HepG2 (cell line): ENCODE measurements around the gene RMDN2. TPM values are rescaled to one million over a fixed set of nuclear protein-coding genes. Genes with fewer than 3 reads are reported as not detected.

Experiments
- ATAC-seq: fragments of 200-7000 bp; cut with Tn5 transposase; 3 replicates; pipeline ENCODE4 v1.9.1; 2020; ENCODE audit warnings: mild to moderate bottlenecking, moderate library complexity
- BruUV-seq: library from RNA; stranded (reverse); fragments of 400-500 nt; replicated peaks from 2 replicates; lab custom pipeline; 2021; lab: Mats Ljungman, UMichigan
- CTCF ChIA-PET: fragments of 300-600 bp; formaldehyde crosslinking; extraction: SDS; loops from one replicate; lab custom pipeline; 2021; ENCODE audit warnings: low total read pairs, inconsistent platforms, low intra/inter-chr PET ratio; lab: Yijun Ruan, JAX
- POLR2A ChIA-PET: fragments of 350-600 bp; sonication (Branson Sonifier 250); formaldehyde crosslinking; loops from one replicate; lab custom pipeline; 2020; ENCODE audit warnings: antibody characterized with exemption, inconsistent platforms; lab: Yijun Ruan, JAX
- DNase-seq: peaks from one replicate; pipeline ENCODE4 v3.0.0-alpha.2; 2015; ENCODE audit warnings: low spot score
- FAIRE-seq: peaks from 3 replicates; lab custom pipeline; 2011; peaks lifted over from hg19 to GRCh38; lab: Jason Lieb, UNC
- H2AFZ ChIP-seq: one replicate; pipeline ENCODE4 v1.6.1; 2011; ENCODE audit warnings: low read length, inconsistent platforms
- H3K27ac ChIP-seq: fragments of 300-600 bp; 3 replicates; pipeline ENCODE4 v1.8.0; 2011; ENCODE audit warnings: mixed run types, mild to moderate bottlenecking, mixed read lengths, low read length, inconsistent platforms; ENCODE audit not compliant: insufficient read depth; ENCODE audit errors: extremely low read length
- H3K27me3 ChIP-seq, 2 experiments: fragments of 200-600 bp in 1 of 2; 2 replicates in 1 of 2; 3 replicates in 1 of 2; pipeline versions ENCODE4 v1.6.0 to v1.8.0; 2011; ENCODE audit warnings: low read length in 2 of 2, mild to moderate bottlenecking in 2 of 2, moderate library complexity in 2 of 2, inconsistent platforms in 1 of 2; ENCODE audit not compliant: insufficient read depth in 2 of 2, control insufficient read depth in 1 of 2
- H3K36me3 ChIP-seq, 2 experiments: fragments of 200-600 bp in 1 of 2; replicated peaks in 1 of 2; 2 replicates in 1 of 2; 3 replicates in 1 of 2; pipeline versions ENCODE4 v1.5.1 to v1.8.0; 2011; ENCODE audit warnings: low read length in 2 of 2, inconsistent platforms in 1 of 2; ENCODE audit not compliant: insufficient read depth in 2 of 2, control insufficient read depth in 1 of 2
- H3K4me1 ChIP-seq: 2 replicates; pipeline ENCODE4 v1.5.1; 2012; ENCODE audit warnings: low read length, inconsistent platforms; ENCODE audit not compliant: insufficient read depth
- H3K4me2 ChIP-seq: 2 replicates; pipeline ENCODE4 v1.6.0; 2011; ENCODE audit warnings: low read depth, low read length, inconsistent platforms
- H3K4me3 ChIP-seq, 3 experiments: fragments of 200-600 bp in 1 of 3; sonication (generic), shearing (Covaris generic) in 1 of 3; replicated peaks in 1 of 3; 2 replicates each; pipeline ENCODE4 v1.5.1; 2011 to 2016; ENCODE audit warnings: low read length in 3 of 3, inconsistent platforms in 2 of 3, low read depth in 2 of 3, mild to moderate bottlenecking in 2 of 3, control low read depth in 1 of 3, mixed read lengths in 1 of 3; ENCODE audit not compliant: insufficient read depth in 1 of 3
- H3K79me2 ChIP-seq: one replicate; pipeline ENCODE4 v1.6.1; 2011; ENCODE audit warnings: low read length, inconsistent platforms; ENCODE audit not compliant: insufficient read depth
- H3K9ac ChIP-seq: 2 replicates; pipeline ENCODE4 v1.6.0; 2011; ENCODE audit warnings: mild to moderate bottlenecking, low read depth, low read length, inconsistent platforms; ENCODE audit not compliant: insufficient read depth
- H3K9me3 ChIP-seq: 2 replicates; pipeline ENCODE4 v1.5.1; 2012; ENCODE audit warnings: mild to moderate bottlenecking, low read length
- H4K20me1 ChIP-seq: 2 replicates; pipeline ENCODE4 v1.6.0; 2011; ENCODE audit warnings: inconsistent platforms, mild to moderate bottlenecking, low read length, moderate library complexity; ENCODE audit not compliant: insufficient read depth
- AHR ChIP-seq: IDR thresholded peaks from 2 replicates; pipeline ENCODE4 v1.6.1; 2018; ENCODE audit warnings: missing genetic modification reagents, missing compliant biosample characterization
- ETV5 ChIP-seq: IDR thresholded peaks from 2 replicates; pipeline ENCODE4 v1.6.1; 2018; ENCODE audit warnings: missing biosample characterization, missing genetic modification reagents, inconsistent platforms, borderline replicate concordance
- KLF12 ChIP-seq: sonication (generic); formaldehyde crosslinking; IDR thresholded peaks from 2 replicates; pipeline ENCODE4 v1.4.0; 2020; ENCODE audit warnings: missing genetic modification reagents, borderline replicate concordance
- MYC ChIP-seq: sonication (generic); formaldehyde crosslinking; IDR thresholded peaks from 2 replicates; pipeline ENCODE4 v1.9.0; 2021; ENCODE audit warnings: missing genetic modification reagents, borderline replicate concordance
- NCOA2 ChIP-seq: sonication (generic); formaldehyde crosslinking; IDR thresholded peaks from 2 replicates; pipeline ENCODE4 v1.8.0; 2022; ENCODE audit warnings: inconsistent platforms
- ZFP90 ChIP-seq: sonication (generic); formaldehyde crosslinking; IDR thresholded peaks from 2 replicates; pipeline ENCODE4 v1.8.0; 2022; ENCODE audit warnings: missing genetic modification reagents, mild to moderate bottlenecking, inconsistent platforms, borderline replicate concordance
- ZSCAN9 ChIP-seq: IDR thresholded peaks from 2 replicates; pipeline ENCODE4 v1.6.1; 2016; ENCODE audit warnings: borderline replicate concordance
- WGBS: methylation state at CpG from one replicate; pipeline ENCODE4 v1.1.6; 2017; ENCODE audit warnings: low lambda C conversion rate; 5-methylcytosine and 5-hydroxymethylcytosine counted together
- in situ Hi-C: cut with HindIII; loops from 2 replicates; pipeline ENCODE4 v1.10.0; 2017; ENCODE audit warnings: low pct_unique_long_range_greater_than_20kb; ENCODE audit not compliant: extremely low pct_ligation_motif_present
- intact Hi-C: fragments of 100-400 bp; cut with micrococcal nuclease; formaldehyde crosslinking; loops from one replicate; pipeline ENCODE4 v1.10.0; 2022; ENCODE audit not compliant: unreplicated experiment
- polyA plus RNA-seq, 8 experiments: library from polyadenylated mRNA; depleted of rRNA in 3 of 8; stranded (reverse) in 7 of 8; unstranded in 1 of 8; fragments of >200 nt; fragmentation: Illumina TruSeq in 4 of 8; extraction: Trizol in 4 of 8; gene quantifications; 2 replicates each; pipeline versions ENCODE4 v1.2.1 to v1.2.3, GENCODE V29; 2011 to 2016; ENCODE audit warnings: low read depth in 4 of 8, missing spikeins in 1 of 8, mixed read lengths in 1 of 8; ENCODE audit not compliant: insufficient read depth in 1 of 8
- total RNA-seq, 5 experiments: library from RNA; depleted of rRNA; stranded (reverse); fragments of >200 nt; fragmentation: Illumina TruSeq; extraction: Trizol; gene quantifications; 2 replicates each; pipeline ENCODE4 v1.2.3, GENCODE V29; 2016; ENCODE audit warnings: low read depth in 1 of 5
- TF ChIP-seq, protein P1 (sequence below): IDR thresholded peaks from 2 replicates; pipeline ENCODE4 v1.6.1; 2018; ENCODE audit warnings: missing genetic modification reagents, mild to moderate bottlenecking, missing compliant biosample characterization
- TF ChIP-seq, protein P2 (sequence below): sonication (generic); formaldehyde crosslinking; IDR thresholded peaks from 2 replicates; pipeline ENCODE4 v1.4.0; 2020; ENCODE audit warnings: missing genetic modification reagents
- TF ChIP-seq, protein P3 (sequence below): sonication (generic); formaldehyde crosslinking; IDR thresholded peaks from 2 replicates; pipeline ENCODE4 v1.5.0; 2020; ENCODE audit warnings: mild to moderate bottlenecking, low read depth, missing genetic modification reagents, borderline replicate concordance

RMDN2 gene
- total and polyA plus RNA-seq, 2 of the 13 experiments (the other 11 are each of a cell fraction or from before 2014, with no cell fraction given), result 2.3 to 8.9 TPM

DNA sequence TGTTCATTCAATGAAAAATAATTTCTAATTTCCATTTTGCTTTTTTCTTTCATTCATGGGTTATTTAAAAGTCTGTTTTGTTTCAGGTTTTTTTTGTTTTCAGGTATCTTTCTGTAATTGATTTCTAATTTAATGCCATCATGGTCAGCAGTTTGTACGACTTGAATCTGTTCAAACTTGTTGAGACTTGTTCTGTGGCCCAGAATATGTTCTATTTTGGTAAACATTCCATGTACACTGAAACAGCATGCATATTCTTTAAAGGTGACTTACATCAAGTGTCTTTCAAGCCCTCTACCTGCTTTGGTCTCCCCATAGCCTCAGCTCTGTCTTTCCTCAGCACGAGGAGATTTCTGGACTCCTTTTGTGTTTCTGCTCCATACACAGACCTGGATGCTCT, 101.8 kb downstream of the RMDN2 start (continued):
- TF ChIP-seq, protein P1, sequence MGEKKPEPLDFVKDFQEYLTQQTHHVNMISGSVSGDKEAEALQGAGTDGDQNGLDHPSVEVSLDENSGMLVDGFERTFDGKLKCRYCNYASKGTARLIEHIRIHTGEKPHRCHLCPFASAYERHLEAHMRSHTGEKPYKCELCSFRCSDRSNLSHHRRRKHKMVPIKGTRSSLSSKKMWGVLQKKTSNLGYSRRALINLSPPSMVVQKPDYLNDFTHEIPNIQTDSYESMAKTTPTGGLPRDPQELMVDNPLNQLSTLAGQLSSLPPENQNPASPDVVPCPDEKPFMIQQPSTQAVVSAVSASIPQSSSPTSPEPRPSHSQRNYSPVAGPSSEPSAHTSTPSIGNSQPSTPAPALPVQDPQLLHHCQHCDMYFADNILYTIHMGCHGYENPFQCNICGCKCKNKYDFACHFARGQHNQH (CRISPR knock-in tag), result no peak
- TF ChIP-seq, protein P2, sequence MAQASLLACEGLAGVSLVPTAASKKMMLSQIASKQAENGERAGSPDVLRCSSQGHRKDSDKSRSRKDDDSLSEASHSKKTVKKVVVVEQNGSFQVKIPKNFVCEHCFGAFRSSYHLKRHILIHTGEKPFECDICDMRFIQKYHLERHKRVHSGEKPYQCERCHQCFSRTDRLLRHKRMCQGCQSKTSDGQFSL (CRISPR knock-in tag), result no peak
- TF ChIP-seq, protein P3, sequence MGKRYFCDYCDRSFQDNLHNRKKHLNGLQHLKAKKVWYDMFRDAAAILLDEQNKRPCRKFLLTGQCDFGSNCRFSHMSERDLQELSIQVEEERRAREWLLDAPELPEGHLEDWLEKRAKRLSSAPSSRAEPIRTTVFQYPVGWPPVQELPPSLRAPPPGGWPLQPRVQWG (CRISPR knock-in tag), result no peak

DNA sequence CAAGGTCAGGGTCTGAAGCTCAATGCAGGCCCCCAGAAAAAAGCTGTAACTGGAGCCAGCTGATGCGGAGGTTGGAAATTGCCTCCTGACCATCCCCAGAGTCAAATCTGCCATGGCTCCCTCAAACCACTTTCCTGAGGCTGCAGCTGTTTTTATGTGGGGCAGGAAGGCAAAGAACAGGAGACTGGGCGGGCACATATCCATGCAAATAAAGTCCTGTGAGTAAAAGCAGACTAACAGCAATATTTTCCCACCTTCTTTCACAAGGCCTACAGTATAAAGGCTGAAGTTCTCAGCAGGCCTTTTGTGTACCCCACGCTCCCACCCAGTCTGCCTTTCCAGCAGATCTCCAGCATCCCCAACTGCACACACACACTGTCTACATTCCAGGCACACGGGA, 103.7 kb downstream of the RMDN2 start:
- Histone ChIP-seq H4K20me1 (no peaks in the 10 kb centered on the region), H3K36me3 (no peaks in the 10 kb centered on the region), H3K9me3 (no peaks in the 10 kb centered on the region), H3K4me1 (no peaks in the 10 kb centered on the region), H3K27ac (no peak overlapping the region), H3K79me2 (no peaks in the 10 kb centered on the region), H3K9ac (no peak overlapping the region), H3K4me2 (no peak overlapping the region), H2AFZ (no peak overlapping the region), H3K27me3 (no peaks in the 10 kb centered on the region), H3K4me3 (no peak overlapping the region)
- in situ Hi-C loops (no loop called here), intact Hi-C loops (loop anchor here (1.0 kb wide), 1 partner anchor 32 kb away; no protein-coding TSS in a partner anchor)
- POLR2A ChIA-PET, result no interaction called here
- FAIRE-seq, result no peak
- ATAC-seq, result no peak; the same call in 2 of the 3 replicates
- no peak for TF ChIP-seq NCOA2 (CRISPR knock-in tag)
- TF ChIP-seq ETV5, result no peak
- no peak for TF ChIP-seq AHR (CRISPR knock-in tag)
- no peak for TF ChIP-seq KLF12 (CRISPR knock-in tag)
- TF ChIP-seq ZFP90, result no peak
- no peak for TF ChIP-seq ZSCAN9 (CRISPR knock-in tag)
- no peak for TF ChIP-seq MYC (CRISPR knock-in tag)
- BruUV-seq, result no TSS peak
- 38% methylated on average over 4 of the region's 4 CpGs for WGBS
- CTCF ChIA-PET, result no interaction called here
- DNase-seq, result no peak
